H7 (cell line): ENCODE results near the gene COL4A2. TPM values are rescaled to one million over a fixed set of nuclear protein-coding genes. Genes with fewer than 3 reads are reported as not detected.

Experiments
- DNase-seq: peaks from one replicate; pipeline ENCODE4 v3.0.0; 2012
- H3K27me3 ChIP-seq: 2 replicates; pipeline ENCODE4 v1.6.0; 2011; ENCODE audit warnings: mild to moderate bottlenecking, low read length; ENCODE audit not compliant: control insufficient read depth, insufficient read depth
- H3K36me3 ChIP-seq: replicated peaks from 2 replicates; pipeline ENCODE4 v1.5.1; 2011; ENCODE audit warnings: low read length; ENCODE audit not compliant: control insufficient read depth, insufficient read depth
- H3K4me3 ChIP-seq: 2 replicates; pipeline ENCODE4 v1.5.1; 2011; ENCODE audit warnings: low read depth, mild to moderate bottlenecking, control low read depth, low read length, moderate library complexity; ENCODE audit not compliant: insufficient read depth
- total RNA-seq: library from RNA; depleted of rRNA; stranded (reverse); fragments of >200 nt; shearing (Covaris generic); gene quantifications from 2 replicates; pipeline ENCODE4 v1.2.3, GENCODE V29; 2014

The COL4A2 gene
- total RNA-seq, 1 experiment from 2014 or later = 166 TPM

DNA sequence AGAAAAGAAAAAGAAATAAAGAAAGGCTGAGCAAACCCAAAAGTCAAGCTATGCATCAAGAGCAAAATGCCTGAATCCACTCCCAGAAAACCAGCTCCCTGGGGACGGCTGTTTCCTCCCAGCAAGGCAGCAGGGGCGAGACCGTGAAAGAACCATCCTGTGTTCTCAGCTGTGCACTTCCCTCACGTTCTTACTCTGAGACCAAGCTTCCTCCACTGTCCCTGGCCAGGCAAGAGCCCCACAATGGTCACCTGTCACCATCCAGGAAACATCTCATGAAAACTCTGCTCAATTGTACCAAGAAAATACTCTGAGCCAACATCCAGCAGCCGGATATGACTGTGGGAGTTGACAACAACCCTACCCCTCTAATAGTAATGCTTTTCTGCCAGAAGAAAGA, 231.5 kb downstream of the COL4A2 start:
- no peak overlapping the region for H3K4me3 ChIP-seq
- H3K36me3 ChIP-seq = no peaks in the 10 kb centered on the region; the same call in 1 of the 2 replicates
- DNase-seq = no peak
- no peaks in the 10 kb centered on the region for H3K27me3 ChIP-seq

DNA sequence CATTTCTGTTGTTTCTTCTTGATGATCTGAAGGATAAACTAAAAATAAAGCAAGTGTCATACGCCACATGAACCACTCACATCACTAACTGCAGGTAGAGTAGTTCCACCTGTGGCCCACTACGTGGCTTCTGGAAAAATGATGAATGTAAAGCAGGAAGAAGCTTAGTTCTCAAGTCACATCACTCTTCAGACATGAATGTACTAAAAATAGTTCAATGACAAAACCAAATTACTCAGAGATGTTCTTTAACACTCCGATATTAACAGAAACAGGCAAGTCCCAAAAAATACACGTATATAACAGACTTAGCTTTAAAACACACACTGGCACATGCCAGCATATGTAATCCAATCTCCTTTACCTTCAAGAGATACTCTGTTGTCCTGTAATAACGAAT, 232.8 kb downstream of the COL4A2 start:
- H3K36me3 ChIP-seq = no peaks in the 10 kb centered on the region; the same call in 1 of the 2 replicates
- DNase-seq = no peak
- H3K27me3 ChIP-seq = no peaks in the 10 kb centered on the region
- no peak overlapping the region for H3K4me3 ChIP-seq

DNA sequence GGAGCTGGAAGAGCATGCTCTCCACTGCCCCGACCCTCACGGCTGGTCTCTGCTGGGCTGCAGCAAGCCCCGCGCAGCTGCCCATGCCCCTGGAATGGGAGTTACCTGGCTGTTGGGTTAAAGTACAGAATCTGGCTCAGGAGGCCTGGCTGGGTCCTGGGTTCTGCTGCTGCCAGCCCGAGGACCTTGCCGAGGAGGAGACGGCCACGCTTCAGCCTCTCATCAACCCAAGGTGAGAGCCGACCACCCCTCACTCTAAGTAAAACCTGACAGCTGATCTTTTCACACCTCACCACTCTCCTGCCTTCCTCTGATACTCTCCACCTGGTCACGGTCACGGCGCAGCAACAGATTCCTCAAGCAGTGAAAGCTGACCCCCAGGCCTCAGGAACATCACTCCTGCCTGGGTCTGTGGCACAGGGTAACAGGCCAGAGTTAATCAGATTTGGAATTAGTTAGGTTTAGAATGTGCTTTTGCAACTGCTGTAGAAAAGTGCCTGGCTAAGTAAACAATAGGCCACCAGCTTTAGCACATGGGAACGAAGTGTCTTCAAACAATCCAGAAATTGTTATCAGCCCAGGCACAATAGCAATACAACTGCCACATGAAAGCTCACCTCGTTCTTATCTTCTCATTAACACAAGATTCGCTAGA, 233.9 kb downstream of the COL4A2 start:
- no peaks in the 10 kb centered on the region; the same call in 1 of the 2 replicates for H3K36me3 ChIP-seq
- no peaks in the 10 kb centered on the region for H3K27me3 ChIP-seq
- DNase-seq = no peak
- no peak overlapping the region for H3K4me3 ChIP-seq

DNA sequence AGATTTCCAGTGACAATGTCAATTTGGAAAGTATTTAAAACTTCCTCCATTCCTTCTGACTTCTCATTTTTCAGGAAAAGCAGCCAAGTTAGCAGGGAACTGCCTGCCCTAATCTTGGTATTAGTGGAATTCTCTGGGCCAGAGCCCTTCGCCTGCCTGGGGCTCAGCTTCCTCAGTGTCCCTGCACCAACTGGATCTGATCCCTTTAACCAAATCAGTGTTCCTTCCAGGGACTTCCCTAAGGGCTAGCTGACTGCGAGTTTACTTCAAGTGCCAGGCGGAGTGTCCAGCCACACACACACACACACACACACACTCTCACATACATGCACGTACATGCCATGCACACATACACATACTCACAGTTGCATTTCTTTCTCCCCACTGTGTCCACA, 234.4 kb downstream of the COL4A2 start:
- Histone ChIP-seq H3K27me3 (no peaks in the 10 kb centered on the region), H3K36me3 (no peaks in the 10 kb centered on the region), H3K4me3 (no peak overlapping the region)
- no peak for DNase-seq

GRCh38 chr13:110542169-110542796, 235.2 kb downstream of the COL4A2 start:
- no peak for DNase-seq
- Histone ChIP-seq H3K27me3 (no peaks in the 10 kb centered on the region), H3K36me3 (no peaks in the 10 kb centered on the region), H3K4me3 (no peak overlapping the region)

- Histone ChIP-seq H3K4me3 (no peak overlapping the region), H3K36me3 (no peaks in the 10 kb centered on the region), H3K27me3 (no peaks in the 10 kb centered on the region)
- no peak for DNase-seq
Observed at GRCh38 chr13:110546378-110546777, 239.3 kb downstream of the COL4A2 start.

- no peaks in the 10 kb centered on the region for H3K27me3 ChIP-seq
- H3K36me3 ChIP-seq = no peaks in the 10 kb centered on the region
- H3K4me3 ChIP-seq = no peak overlapping the region
- DNase-seq = no peak
Observed at GRCh38 chr13:110546926-110547325, 239.8 kb downstream of the COL4A2 start.

DNA sequence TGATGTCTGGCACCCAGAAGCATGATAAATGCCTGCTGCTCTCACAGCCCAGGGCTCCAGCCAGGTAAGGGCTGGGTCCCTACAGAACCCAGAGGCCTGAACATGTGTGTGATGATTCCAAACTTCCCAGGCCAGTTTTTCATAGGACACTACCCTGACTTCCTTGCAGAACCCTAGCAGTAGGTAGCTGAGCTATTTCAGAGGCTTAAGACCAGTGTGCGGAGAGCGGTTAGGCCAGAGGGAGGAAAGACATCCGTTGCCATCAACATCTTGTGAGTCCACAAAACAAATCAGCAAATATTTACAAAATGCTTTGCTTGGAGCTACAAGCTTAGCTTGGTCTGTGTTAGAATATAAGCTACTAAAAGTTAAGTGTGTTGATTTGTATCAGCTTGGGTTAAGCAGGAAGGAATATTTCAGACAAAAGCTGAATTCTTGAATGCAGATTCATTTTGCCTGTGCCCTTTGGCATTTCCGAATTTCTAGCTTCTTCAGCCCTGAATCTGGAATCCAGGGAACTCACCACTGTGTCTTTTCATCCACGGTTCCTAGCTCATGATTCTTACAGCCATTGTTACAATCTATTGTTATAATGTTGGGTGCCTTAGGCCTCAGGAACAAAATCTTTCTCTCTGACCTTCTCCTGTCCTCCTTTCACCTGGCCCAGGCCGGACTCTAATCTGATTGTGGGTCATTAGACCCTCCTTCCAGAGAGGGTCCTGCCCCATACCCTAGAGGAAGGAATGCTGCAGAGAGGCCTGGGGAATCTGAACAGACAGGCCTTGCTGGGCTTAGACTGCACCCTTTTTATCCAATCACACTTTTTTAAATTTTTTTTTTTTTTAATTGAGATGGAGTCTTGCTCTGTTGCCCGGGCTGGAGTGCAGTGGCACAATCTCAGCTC, 242.1 kb downstream of the COL4A2 start:
- Histone ChIP-seq H3K36me3 (no peaks in the 10 kb centered on the region), H3K4me3 (no peak overlapping the region), H3K27me3 (no peaks in the 10 kb centered on the region)
- no peak for DNase-seq

- Histone ChIP-seq H3K27me3 (no peaks in the 10 kb centered on the region), H3K4me3 (no peak overlapping the region), H3K36me3 (no peaks in the 10 kb centered on the region)
- DNase-seq = no peak
Observed at GRCh38 chr13:110549795-110550160, 242.7 kb downstream of the COL4A2 start.

DNA sequence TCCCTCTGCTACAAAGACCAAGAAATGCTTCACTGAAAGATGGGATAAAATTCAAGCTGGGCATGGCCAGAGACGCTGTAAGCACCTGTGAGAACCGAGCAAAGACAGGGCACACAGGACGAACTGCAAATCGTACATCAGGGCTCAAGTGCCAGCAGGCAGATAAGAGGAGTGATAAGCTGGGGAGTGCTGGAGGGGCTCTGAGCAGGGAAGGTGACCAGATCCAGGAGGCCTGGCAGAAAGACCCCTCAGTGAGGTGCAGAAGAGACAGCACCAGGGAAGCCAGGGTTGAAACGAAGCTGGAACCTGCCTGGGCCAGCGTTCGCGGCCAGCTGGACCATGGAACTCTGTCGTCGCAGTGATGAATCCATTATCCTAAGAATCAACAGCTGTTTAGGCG, 244.2 kb downstream of the COL4A2 start:
- Histone ChIP-seq H3K4me3 (no peak overlapping the region), H3K27me3 (no peaks in the 10 kb centered on the region), H3K36me3 (no peaks in the 10 kb centered on the region)
- no peak for DNase-seq

- Histone ChIP-seq H3K36me3 (peaks cover 2% of the 10 kb centered on the region), H3K4me3 (no peak overlapping the region), H3K27me3 (no peaks in the 10 kb centered on the region)
- no peak for DNase-seq
Observed at GRCh38 chr13:110552767-110553166, 245.7 kb downstream of the COL4A2 start.

DNA sequence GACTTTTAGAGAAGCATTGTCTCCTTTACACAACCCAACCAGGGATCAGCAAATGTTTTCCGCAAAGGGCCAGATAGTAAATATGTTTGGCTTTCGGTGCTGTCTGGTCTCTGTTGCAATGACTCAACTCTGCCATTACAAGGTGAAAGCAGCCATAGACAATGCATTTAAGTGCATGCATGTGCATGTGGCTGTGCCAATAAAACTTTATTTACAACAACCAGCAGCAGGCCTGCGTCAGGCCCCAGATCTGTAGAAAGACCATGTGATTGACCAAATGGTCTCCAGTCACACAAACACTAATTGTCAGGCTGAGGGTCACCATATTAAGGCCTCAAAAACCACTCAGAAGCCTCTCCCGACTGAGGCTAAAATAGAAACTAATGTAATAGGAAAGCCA, 246.3 kb downstream of the COL4A2 start:
- Histone ChIP-seq H3K36me3 (peaks cover 2% of the 10 kb centered on the region), H3K27me3 (no peaks in the 10 kb centered on the region), H3K4me3 (no peak overlapping the region)
- no peak for DNase-seq

GRCh38 chr13:110554227-110554836, 247.2 kb downstream of the COL4A2 start:
- no peak for DNase-seq
- Histone ChIP-seq H3K4me3 (no peak overlapping the region), H3K27me3 (no peaks in the 10 kb centered on the region)

DNA sequence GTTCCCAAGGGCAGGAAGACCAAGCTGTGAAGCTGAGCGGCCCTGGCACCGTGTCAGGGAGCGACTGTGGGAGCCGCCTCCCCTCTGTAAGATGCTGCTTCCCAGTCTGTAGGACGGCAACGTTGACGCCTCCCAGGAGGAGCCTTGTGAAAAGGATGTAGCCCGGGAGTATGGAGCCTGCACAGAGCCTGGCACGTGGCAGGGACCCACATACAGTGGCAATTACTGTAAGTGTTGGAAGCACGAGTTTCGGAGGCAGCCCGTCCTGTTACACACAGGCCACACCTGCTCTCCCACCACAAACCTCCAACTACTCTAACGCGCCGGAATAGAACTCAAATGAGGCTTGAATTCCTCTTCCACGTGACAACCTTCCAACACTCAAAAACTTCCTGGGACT, 247.9 kb downstream of the COL4A2 start:
- Histone ChIP-seq H3K4me3 (no peak overlapping the region), H3K27me3 (no peaks in the 10 kb centered on the region), H3K36me3 (peaks cover 2% of the 10 kb centered on the region)
- no peak for DNase-seq

More at GRCh38 chr13:110554227-110554836, 247.2 kb downstream of the COL4A2 start:
- H3K36me3 ChIP-seq = peaks cover 2% of the 10 kb centered on the region
